ENCODE results near the gene PLA2G4B.

Gene PLA2G4B

GRCh38 chr15:41838400-41838897 lies at the start of gene PLA2G4B:
TSS of gene PLA2G4B (plus strand) at chr15:41838847. CDS start at chr15:41838914, 67 bp downstream.
- DNase-seq = no peak

- DNase-seq = no peak
Measured at GRCh38 chr15:41789236-41789635, 49.4 kb upstream of the PLA2G4B start.

- DNase-seq = no peak
Measured at GRCh38 chr15:41789662-41790061, 49.0 kb upstream of the PLA2G4B start.

- no peak for DNase-seq
Measured at GRCh38 chr15:41790169-41790568, 48.5 kb upstream of the PLA2G4B start.

- DNase-seq = no peak
Measured at GRCh38 chr15:41790756-41791546, 47.7 kb upstream of the PLA2G4B start.

- DNase-seq = no peak
Measured at GRCh38 chr15:41791547-41791937, 47.1 kb upstream of the PLA2G4B start.

- peak; percentile 19 for DNase-seq
Measured at GRCh38 chr15:41792000-41792637, 46.5 kb upstream of the PLA2G4B start.

- DNase-seq = no peak
Measured at GRCh38 chr15:41794081-41794480, 44.6 kb upstream of the PLA2G4B start.

- DNase-seq = no peak
Measured at GRCh38 chr15:41795996-41796856, 42.4 kb upstream of the PLA2G4B start.

- DNase-seq = no peak
Measured at GRCh38 chr15:41797201-41797944, 41.3 kb upstream of the PLA2G4B start.

- no peak for DNase-seq
Measured at GRCh38 chr15:41798607-41799487, 39.8 kb upstream of the PLA2G4B start.

- DNase-seq = no peak
Measured at GRCh38 chr15:41799488-41799805, 39.2 kb upstream of the PLA2G4B start.

- DNase-seq = no peak
Measured at GRCh38 chr15:41801185-41801584, 37.5 kb upstream of the PLA2G4B start.

- DNase-seq = no peak
Measured at GRCh38 chr15:41801850-41802455, 36.7 kb upstream of the PLA2G4B start.

- no peak for DNase-seq
Measured at GRCh38 chr15:41804361-41804760, 34.3 kb upstream of the PLA2G4B start.

- no peak for DNase-seq
Measured at GRCh38 chr15:41804916-41805666, 33.6 kb upstream of the PLA2G4B start.

- no peak for DNase-seq
Measured at GRCh38 chr15:41805711-41806110, 32.9 kb upstream of the PLA2G4B start.

- peak; percentile 18 for DNase-seq
Measured at GRCh38 chr15:41806291-41807181, 32.1 kb upstream of the PLA2G4B start.

GRCh38 chr15:41809121-41809520 lies 29.5 kb upstream of the PLA2G4B start:
- no peak for DNase-seq
